Measurements from ENCODE around the gene RPP21. TPM values are rescaled to one million over a fixed set of nuclear protein-coding genes. Genes with fewer than 3 reads are reported as not detected.
"Not testable (repeated sequence)": the region's sequence is repeated elsewhere in the genome, so short reads cannot be mapped to it uniquely, and the experiment has no call there.

The RPP21 gene
- total RNA-seq, 1 experiment from 2014 or later: 48.2 TPM

- no peak for DNase-seq (ENCODE audit: low spot score)
Observed at GRCh38 chr6:30329331-30329730, 15.6 kb upstream of the RPP21 start.

- DNase-seq (ENCODE audit: low spot score): no peak
Observed at GRCh38 chr6:30331981-30332380, 13.0 kb upstream of the RPP21 start.

- no peak for DNase-seq (ENCODE audit: low spot score)
Observed at GRCh38 chr6:30334075-30334783, 10.7 kb upstream of the RPP21 start.

- no peak for DNase-seq (ENCODE audit: low spot score)
Observed at GRCh38 chr6:30340589-30341054, 4.3 kb upstream of the RPP21 start.

- no peak for DNase-seq (ENCODE audit: low spot score)
Observed at GRCh38 chr6:30341218-30341617, 3.7 kb upstream of the RPP21 start.

GRCh38 chr6:30341728-30342127, 3.2 kb upstream of the RPP21 start:
- DNase-seq (ENCODE audit: low spot score): no peak

GRCh38 chr6:30344191-30344867, 627 bp upstream of the RPP21 start:
- DNase-seq (ENCODE audit: low spot score): no peak

GRCh38 chr6:30345852-30346251, 896 bp downstream of the RPP21 start:
- no peak for DNase-seq (ENCODE audit: low spot score)

GRCh38 chr6:30348957-30349356, 4.0 kb downstream of the RPP21 start:
- no peak for DNase-seq (ENCODE audit: low spot score)

GRCh38 chr6:30349421-30350177, 4.6 kb downstream of the RPP21 start:
- DNase-seq (ENCODE audit: low spot score): no peak

GRCh38 chr6:30350524-30350923, 5.6 kb downstream of the RPP21 start:
- peak; percentile 44 for DNase-seq (ENCODE audit: low spot score)

- DNase-seq (ENCODE audit: low spot score): no peak
Observed at GRCh38 chr6:30352550-30352949, 7.6 kb downstream of the RPP21 start.

- DNase-seq (ENCODE audit: low spot score): no peak
Observed at GRCh38 chr6:30355281-30355680, 10.3 kb downstream of the RPP21 start.

GRCh38 chr6:30356536-30356935, 11.6 kb downstream of the RPP21 start:
- no peak for DNase-seq (ENCODE audit: low spot score)

- peak; percentile 47 for DNase-seq (ENCODE audit: low spot score)
Observed at GRCh38 chr6:30357678-30358540, 13.0 kb downstream of the RPP21 start.

- no peak for DNase-seq (ENCODE audit: low spot score)
Observed at GRCh38 chr6:30359276-30359675, 14.3 kb downstream of the RPP21 start.

GRCh38 chr6:30360139-30360538, 15.2 kb downstream of the RPP21 start:
- no peak for DNase-seq (ENCODE audit: low spot score)

- DNase-seq (ENCODE audit: low spot score): no peak
Observed at GRCh38 chr6:30361661-30362060, 16.7 kb downstream of the RPP21 start.

- DNase-seq (ENCODE audit: low spot score): no peak
Observed at GRCh38 chr6:30363459-30363858, 18.5 kb downstream of the RPP21 start.

GRCh38 chr6:30364591-30364990, 19.6 kb downstream of the RPP21 start:
- no peak for DNase-seq (ENCODE audit: low spot score)

GRCh38 chr6:30369280-30369679, 24.3 kb downstream of the RPP21 start:
- DNase-seq (ENCODE audit: low spot score): not testable (repeated sequence)
